Trophoblast cell (in vitro differentiated cells and primary cell): ENCODE measurements around the gene DNAH5.

Experiments
- DNase-seq, 2 donors: peaks; one replicate each; pipeline ENCODE4 v3.0.0-alpha.2; 2016
- H2AFZ ChIP-seq: 2 replicates; pipeline ENCODE4 v1.6.1; 2013; ENCODE audit warnings: low read length, moderate library complexity, mild to moderate bottlenecking; ENCODE audit not compliant: insufficient read depth, poor library complexity
- H2AK5ac ChIP-seq: 2 replicates; pipeline ENCODE4 v1.6.1; 2013; ENCODE audit warnings: mild to moderate bottlenecking, low read length
- H2BK120ac ChIP-seq: 2 replicates; pipeline ENCODE4 v1.6.1; 2013; ENCODE audit warnings: low read length, mild to moderate bottlenecking, moderate library complexity; ENCODE audit not compliant: insufficient read depth, poor library complexity
- H2BK12ac ChIP-seq: 2 replicates; pipeline ENCODE4 v1.6.1; 2013; ENCODE audit warnings: mild to moderate bottlenecking, low read length, moderate library complexity
- H2BK5ac ChIP-seq: 2 replicates; pipeline ENCODE4 v1.6.1; 2013; ENCODE audit warnings: low read length, low read depth, moderate library complexity, mild to moderate bottlenecking; ENCODE audit not compliant: poor library complexity
- H3K14ac ChIP-seq: 2 replicates; pipeline ENCODE4 v1.6.1; 2013; ENCODE audit warnings: mild to moderate bottlenecking, low read length
- H3K18ac ChIP-seq: 2 replicates; pipeline ENCODE4 v1.6.1; 2013; ENCODE audit warnings: mild to moderate bottlenecking, low read length
- H3K23ac ChIP-seq: 2 replicates; pipeline ENCODE4 v1.6.1; 2013; ENCODE audit warnings: low read length
- H3K27ac ChIP-seq: 2 replicates; pipeline ENCODE4 v1.5.1; 2013; ENCODE audit warnings: low read depth, mild to moderate bottlenecking, inconsistent platforms, low read length, moderate library complexity
- H3K27me3 ChIP-seq: 2 replicates; pipeline ENCODE4 v1.6.1; 2013; ENCODE audit warnings: inconsistent platforms, mild to moderate bottlenecking, low read length, moderate library complexity; ENCODE audit not compliant: insufficient read depth
- H3K36me3 ChIP-seq, 2 experiments: 1 replicate in 1 of 2; 2 replicates in 1 of 2; pipeline ENCODE4 v1.6.1; 2013; ENCODE audit warnings: low read length in 2 of 2, mild to moderate bottlenecking in 2 of 2, moderate library complexity in 1 of 2; ENCODE audit not compliant: insufficient read depth in 2 of 2, control insufficient read depth in 1 of 2
- H3K4ac ChIP-seq: 2 replicates; pipeline ENCODE4 v1.6.1; 2013; ENCODE audit warnings: low read depth, mild to moderate bottlenecking, low read length, moderate library complexity
- H3K4me1 ChIP-seq, 2 experiments: 1 replicate in 1 of 2; 2 replicates in 1 of 2; pipeline ENCODE4 v1.6.1; 2013; ENCODE audit warnings: low read length in 2 of 2, mild to moderate bottlenecking in 2 of 2, moderate library complexity in 1 of 2; ENCODE audit not compliant: insufficient read depth in 2 of 2, control insufficient read depth in 1 of 2
- H3K4me2 ChIP-seq: 2 replicates; pipeline ENCODE4 v1.6.1; 2013; ENCODE audit warnings: inconsistent platforms, mild to moderate bottlenecking, low read length, moderate library complexity
- H3K4me3 ChIP-seq: 2 replicates; pipeline ENCODE4 v1.5.1; 2013; ENCODE audit warnings: mild to moderate bottlenecking, low read depth, low read length, inconsistent platforms
- H3K79me1 ChIP-seq: one replicate; pipeline ENCODE4 v1.6.1; 2013; ENCODE audit warnings: low read length
- H3K79me2 ChIP-seq: 2 replicates; pipeline ENCODE4 v1.6.1; 2013; ENCODE audit warnings: low read length, mild to moderate bottlenecking; ENCODE audit not compliant: control insufficient read depth, insufficient read depth, poor library complexity
- H3K9ac ChIP-seq: 2 replicates; pipeline ENCODE4 v1.6.1; 2013; ENCODE audit warnings: mild to moderate bottlenecking, low read length
- H3K9me3 ChIP-seq: 2 replicates; pipeline ENCODE4 v1.6.1; 2013; ENCODE audit warnings: low read depth, mild to moderate bottlenecking, control low read depth, inconsistent platforms, low read length; ENCODE audit not compliant: insufficient read depth
- H4K12ac ChIP-seq: 2 replicates; pipeline ENCODE4 v1.6.1; 2013; ENCODE audit warnings: low read depth, mild to moderate bottlenecking, low read length, moderate library complexity
- H4K8ac ChIP-seq: 2 replicates; pipeline ENCODE4 v1.6.1; 2013; ENCODE audit warnings: low read depth, mild to moderate bottlenecking, low read length, moderate library complexity
- H4K91ac ChIP-seq: one replicate; pipeline ENCODE4 v1.6.1; 2013; ENCODE audit warnings: low read depth, mild to moderate bottlenecking, low read length, moderate library complexity
- WGBS: extraction: QIAGEN DNeasy Blood & Tissue Kit; methylation state at CpG from one replicate; pipeline ENCODE4 v1.1.7; 2013; ENCODE audit warnings: missing lambda C conversion rate; ENCODE audit not compliant: insufficient read length, insufficient coverage; ENCODE audit errors: extremely low coverage; 5-methylcytosine and 5-hydroxymethylcytosine counted together

DNAH5 gene

GRCh38 chr5:13859270-13860065 is 85.0 kb downstream of the DNAH5 start:
- no peak for DNase-seq
- Histone ChIP-seq H3K4ac (no peak overlapping the region), H3K9ac (no peak overlapping the region), H3K4me3 (no peak overlapping the region), H3K4me1 (no peaks in the 10 kb centered on the region), H2BK120ac (no peak overlapping the region), H2AK5ac (no peak overlapping the region), H2AFZ (no peak overlapping the region), H4K8ac (no peak overlapping the region), H3K27me3 (no peaks in the 10 kb centered on the region), H3K79me1 (no peaks in the 10 kb centered on the region), H3K79me2 (no peaks in the 10 kb centered on the region), H3K36me3 (no peaks in the 10 kb centered on the region), H3K27ac (no peak overlapping the region), H3K9me3 (no peaks in the 10 kb centered on the region), H3K18ac (no peak overlapping the region), H2BK12ac (no peak overlapping the region), H2BK5ac (no peak overlapping the region), H3K23ac (no peak overlapping the region), H3K14ac (no peak overlapping the region), H4K91ac (no peak overlapping the region), H4K12ac (no peak overlapping the region), H3K4me2 (no peak overlapping the region)
- WGBS = no CpG with 5 or more reads among the region's 5 CpGs

GRCh38 chr5:13843175-13843846 is 101.2 kb downstream of the DNAH5 start:
- Histone ChIP-seq H3K18ac (no peak overlapping the region), H2BK12ac (no peak overlapping the region), H2BK5ac (no peak overlapping the region), H3K79me1 (no peaks in the 10 kb centered on the region), H4K8ac (no peak overlapping the region), H3K36me3 (no peaks in the 10 kb centered on the region), H3K4me2 (no peak overlapping the region), H3K14ac (no peak overlapping the region), H3K9ac (no peak overlapping the region), H2BK120ac (no peak overlapping the region), H3K79me2 (no peaks in the 10 kb centered on the region), H3K27me3 (no peaks in the 10 kb centered on the region), H2AK5ac (no peak overlapping the region), H3K23ac (no peak overlapping the region), H3K4me1 (no peaks in the 10 kb centered on the region), H3K9me3 (no peaks in the 10 kb centered on the region), H3K27ac (no peak overlapping the region), H4K12ac (no peak overlapping the region), H2AFZ (no peak overlapping the region), H3K4ac (no peak overlapping the region), H3K4me3 (no peak overlapping the region), H4K91ac (no peak overlapping the region)
- DNase-seq = no peak
- WGBS = no CpG with 5 or more reads among the region's 6 CpGs

GRCh38 chr5:13833440-13833839 is 111.0 kb downstream of the DNAH5 start:
- H3K27ac ChIP-seq = no peak overlapping the region
- no peak overlapping the region for H3K14ac ChIP-seq
- no peaks in the 10 kb centered on the region for H3K36me3 ChIP-seq
- H4K8ac ChIP-seq = no peak overlapping the region
- no peaks in the 10 kb centered on the region for H3K4me1 ChIP-seq
- H3K27me3 ChIP-seq = no peaks in the 10 kb centered on the region
- H3K18ac ChIP-seq = no peak overlapping the region
- no CpG with 5 or more reads among the region's 3 CpGs for WGBS
- H3K79me1 ChIP-seq = no peaks in the 10 kb centered on the region
- no peak overlapping the region for H3K9ac ChIP-seq
- no peak overlapping the region for H2BK12ac ChIP-seq
- H3K4me2 ChIP-seq = no peak overlapping the region
- DNase-seq = no peak
- no peak overlapping the region for H3K23ac ChIP-seq
- H3K79me2 ChIP-seq = no peaks in the 10 kb centered on the region
- H2BK5ac ChIP-seq = no peak overlapping the region
- H2AFZ ChIP-seq = no peak overlapping the region
- no peak overlapping the region for H3K4ac ChIP-seq
- no peak overlapping the region for H2BK120ac ChIP-seq
- H2AK5ac ChIP-seq = no peak overlapping the region
- peaks cover 3% of the 10 kb centered on the region for H3K9me3 ChIP-seq
- no peak overlapping the region for H4K91ac ChIP-seq
- no peak overlapping the region for H3K4me3 ChIP-seq
- H4K12ac ChIP-seq = no peak overlapping the region

- Histone ChIP-seq H3K4me2 (no peak overlapping the region), H2BK12ac (no peak overlapping the region), H3K36me3 (no peaks in the 10 kb centered on the region), H2BK5ac (no peak overlapping the region), H4K91ac (no peak overlapping the region), H3K27me3 (no peaks in the 10 kb centered on the region), H3K18ac (no peak overlapping the region), H3K27ac (no peak overlapping the region), H2BK120ac (no peak overlapping the region), H2AK5ac (no peak overlapping the region), H3K79me2 (no peaks in the 10 kb centered on the region), H3K9ac (no peak overlapping the region), H3K4me1 (no peaks in the 10 kb centered on the region), H3K23ac (no peak overlapping the region), H2AFZ (no peak overlapping the region), H3K79me1 (no peaks in the 10 kb centered on the region), H3K9me3 (peaks cover 3% of the 10 kb centered on the region), H4K8ac (no peak overlapping the region), H3K4ac (no peak overlapping the region), H3K14ac (no peak overlapping the region), H3K4me3 (no peak overlapping the region), H4K12ac (no peak overlapping the region)
- no CpG with 5 or more reads among the region's 3 CpGs for WGBS
- DNase-seq = no peak
Measured at GRCh38 chr5:13831351-13831750, 113.1 kb downstream of the DNAH5 start.
